ENCODE results near the gene RBPJL. TPM values are rescaled to one million over a fixed set of nuclear protein-coding genes. Genes with fewer than 3 reads are reported as not detected.

The RBPJL gene
- total and polyA plus RNA-seq, 2 of the 13 experiments (the other 11 are each of a cell fraction or from before 2014, with no cell fraction given), result not detected

DNA sequence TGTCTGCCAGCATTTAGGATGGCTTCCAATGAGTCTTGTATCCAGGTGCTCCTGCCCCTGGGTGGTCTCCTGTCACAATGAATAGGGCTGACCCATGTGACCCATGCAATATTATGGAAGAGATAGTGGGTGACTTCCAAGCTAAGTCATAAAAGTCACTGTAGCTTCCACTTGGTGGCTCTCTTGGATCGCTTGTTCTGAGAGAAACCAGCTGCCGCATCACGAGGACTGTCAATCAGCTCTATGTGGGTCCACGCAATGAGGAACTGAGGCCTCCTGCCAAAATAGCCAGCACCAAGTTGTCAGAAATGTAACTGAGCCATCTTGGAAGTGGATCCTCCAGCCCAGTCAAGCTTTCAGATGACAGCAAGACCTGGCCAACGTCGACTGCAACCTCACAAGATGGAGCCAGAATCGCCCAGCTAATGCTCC is 16.3 kb downstream of the RBPJL start (continued):
- TF ChIP-seq, protein P1, sequence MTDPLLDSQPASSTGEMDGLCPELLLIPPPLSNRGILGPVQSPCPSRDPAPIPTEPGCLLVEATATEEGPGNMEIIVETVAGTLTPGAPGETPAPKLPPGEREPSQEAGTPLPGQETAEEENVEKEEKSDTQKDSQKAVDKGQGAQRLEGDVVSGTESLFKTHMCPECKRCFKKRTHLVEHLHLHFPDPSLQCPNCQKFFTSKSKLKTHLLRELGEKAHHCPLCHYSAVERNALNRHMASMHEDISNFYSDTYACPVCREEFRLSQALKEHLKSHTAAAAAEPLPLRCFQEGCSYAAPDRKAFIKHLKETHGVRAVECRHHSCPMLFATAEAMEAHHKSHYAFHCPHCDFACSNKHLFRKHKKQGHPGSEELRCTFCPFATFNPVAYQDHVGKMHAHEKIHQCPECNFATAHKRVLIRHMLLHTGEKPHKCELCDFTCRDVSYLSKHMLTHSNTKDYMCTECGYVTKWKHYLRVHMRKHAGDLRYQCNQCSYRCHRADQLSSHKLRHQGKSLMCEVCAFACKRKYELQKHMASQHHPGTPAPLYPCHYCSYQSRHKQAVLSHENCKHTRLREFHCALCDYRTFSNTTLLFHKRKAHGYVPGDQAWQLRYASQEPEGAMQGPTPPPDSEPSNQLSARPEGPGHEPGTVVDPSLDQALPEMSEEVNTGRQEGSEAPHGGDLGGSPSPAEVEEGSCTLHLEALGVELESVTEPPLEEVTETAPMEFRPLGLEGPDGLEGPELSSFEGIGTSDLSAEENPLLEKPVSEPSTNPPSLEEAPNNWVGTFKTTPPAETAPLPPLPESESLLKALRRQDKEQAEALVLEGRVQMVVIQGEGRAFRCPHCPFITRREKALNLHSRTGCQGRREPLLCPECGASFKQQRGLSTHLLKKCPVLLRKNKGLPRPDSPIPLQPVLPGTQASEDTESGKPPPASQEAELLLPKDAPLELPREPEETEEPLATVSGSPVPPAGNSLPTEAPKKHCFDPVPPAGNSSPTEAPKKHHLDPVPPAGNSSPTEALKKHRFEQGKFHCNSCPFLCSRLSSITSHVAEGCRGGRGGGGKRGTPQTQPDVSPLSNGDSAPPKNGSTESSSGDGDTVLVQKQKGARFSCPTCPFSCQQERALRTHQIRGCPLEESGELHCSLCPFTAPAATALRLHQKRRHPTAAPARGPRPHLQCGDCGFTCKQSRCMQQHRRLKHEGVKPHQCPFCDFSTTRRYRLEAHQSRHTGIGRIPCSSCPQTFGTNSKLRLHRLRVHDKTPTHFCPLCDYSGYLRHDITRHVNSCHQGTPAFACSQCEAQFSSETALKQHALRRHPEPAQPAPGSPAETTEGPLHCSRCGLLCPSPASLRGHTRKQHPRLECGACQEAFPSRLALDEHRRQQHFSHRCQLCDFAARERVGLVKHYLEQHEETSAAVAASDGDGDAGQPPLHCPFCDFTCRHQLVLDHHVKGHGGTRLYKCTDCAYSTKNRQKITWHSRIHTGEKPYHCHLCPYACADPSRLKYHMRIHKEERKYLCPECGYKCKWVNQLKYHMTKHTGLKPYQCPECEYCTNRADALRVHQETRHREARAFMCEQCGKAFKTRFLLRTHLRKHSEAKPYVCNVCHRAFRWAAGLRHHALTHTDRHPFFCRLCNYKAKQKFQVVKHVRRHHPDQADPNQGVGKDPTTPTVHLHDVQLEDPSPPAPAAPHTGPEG (CRISPR knock-in tag; IDR thresholded peaks at IDR 0.05), result 0 out of 2 replicates have a peak, but pooled peaks have one; percentile 44
- TF ChIP-seq NFE2L2 (IDR thresholded peaks at IDR 0.05; ENCODE audit: low read length) (no peak), BRCA1 (CRISPR knock-in tag; IDR thresholded peaks at IDR 0.05) (no peak), MBNL3 (CRISPR knock-in tag; conservative IDR thresholded peaks at IDR 0.05) (no peak), RFX3 (CRISPR knock-in tag; IDR thresholded peaks at IDR 0.05) (0 out of 2 replicates have a peak, but pooled peaks have one; percentile 33), ZNF10 (CRISPR knock-in tag; IDR thresholded peaks at IDR 0.05; ENCODE audit: borderline replicate concordance, low read depth) (no peak), ZNF564 (CRISPR knock-in tag; IDR thresholded peaks at IDR 0.05) (no peak), ZBTB42 (CRISPR knock-in tag; IDR thresholded peaks at IDR 0.05) (no peak), ZNF556 (CRISPR knock-in tag; IDR thresholded peaks at IDR 0.05; ENCODE audit: borderline replicate concordance) (no peak; the same call in 1 of the 2 replicates), SRF (IDR thresholded peaks at IDR 0.05; ENCODE audit: low read depth, low read length) (no peak)
- TF ChIP-seq, protein P2, sequence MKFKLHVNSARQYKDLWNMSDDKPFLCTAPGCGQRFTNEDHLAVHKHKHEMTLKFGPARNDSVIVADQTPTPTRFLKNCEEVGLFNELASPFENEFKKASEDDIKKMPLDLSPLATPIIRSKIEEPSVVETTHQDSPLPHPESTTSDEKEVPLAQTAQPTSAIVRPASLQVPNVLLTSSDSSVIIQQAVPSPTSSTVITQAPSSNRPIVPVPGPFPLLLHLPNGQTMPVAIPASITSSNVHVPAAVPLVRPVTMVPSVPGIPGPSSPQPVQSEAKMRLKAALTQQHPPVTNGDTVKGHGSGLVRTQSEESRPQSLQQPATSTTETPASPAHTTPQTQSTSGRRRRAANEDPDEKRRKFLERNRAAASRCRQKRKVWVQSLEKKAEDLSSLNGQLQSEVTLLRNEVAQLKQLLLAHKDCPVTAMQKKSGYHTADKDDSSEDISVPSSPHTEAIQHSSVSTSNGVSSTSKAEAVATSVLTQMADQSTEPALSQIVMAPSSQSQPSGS (CRISPR knock-in tag; IDR thresholded peaks at IDR 0.05), result peak; percentile 65; the same call in 1 of the 2 replicates
- TF ChIP-seq, protein P3, sequence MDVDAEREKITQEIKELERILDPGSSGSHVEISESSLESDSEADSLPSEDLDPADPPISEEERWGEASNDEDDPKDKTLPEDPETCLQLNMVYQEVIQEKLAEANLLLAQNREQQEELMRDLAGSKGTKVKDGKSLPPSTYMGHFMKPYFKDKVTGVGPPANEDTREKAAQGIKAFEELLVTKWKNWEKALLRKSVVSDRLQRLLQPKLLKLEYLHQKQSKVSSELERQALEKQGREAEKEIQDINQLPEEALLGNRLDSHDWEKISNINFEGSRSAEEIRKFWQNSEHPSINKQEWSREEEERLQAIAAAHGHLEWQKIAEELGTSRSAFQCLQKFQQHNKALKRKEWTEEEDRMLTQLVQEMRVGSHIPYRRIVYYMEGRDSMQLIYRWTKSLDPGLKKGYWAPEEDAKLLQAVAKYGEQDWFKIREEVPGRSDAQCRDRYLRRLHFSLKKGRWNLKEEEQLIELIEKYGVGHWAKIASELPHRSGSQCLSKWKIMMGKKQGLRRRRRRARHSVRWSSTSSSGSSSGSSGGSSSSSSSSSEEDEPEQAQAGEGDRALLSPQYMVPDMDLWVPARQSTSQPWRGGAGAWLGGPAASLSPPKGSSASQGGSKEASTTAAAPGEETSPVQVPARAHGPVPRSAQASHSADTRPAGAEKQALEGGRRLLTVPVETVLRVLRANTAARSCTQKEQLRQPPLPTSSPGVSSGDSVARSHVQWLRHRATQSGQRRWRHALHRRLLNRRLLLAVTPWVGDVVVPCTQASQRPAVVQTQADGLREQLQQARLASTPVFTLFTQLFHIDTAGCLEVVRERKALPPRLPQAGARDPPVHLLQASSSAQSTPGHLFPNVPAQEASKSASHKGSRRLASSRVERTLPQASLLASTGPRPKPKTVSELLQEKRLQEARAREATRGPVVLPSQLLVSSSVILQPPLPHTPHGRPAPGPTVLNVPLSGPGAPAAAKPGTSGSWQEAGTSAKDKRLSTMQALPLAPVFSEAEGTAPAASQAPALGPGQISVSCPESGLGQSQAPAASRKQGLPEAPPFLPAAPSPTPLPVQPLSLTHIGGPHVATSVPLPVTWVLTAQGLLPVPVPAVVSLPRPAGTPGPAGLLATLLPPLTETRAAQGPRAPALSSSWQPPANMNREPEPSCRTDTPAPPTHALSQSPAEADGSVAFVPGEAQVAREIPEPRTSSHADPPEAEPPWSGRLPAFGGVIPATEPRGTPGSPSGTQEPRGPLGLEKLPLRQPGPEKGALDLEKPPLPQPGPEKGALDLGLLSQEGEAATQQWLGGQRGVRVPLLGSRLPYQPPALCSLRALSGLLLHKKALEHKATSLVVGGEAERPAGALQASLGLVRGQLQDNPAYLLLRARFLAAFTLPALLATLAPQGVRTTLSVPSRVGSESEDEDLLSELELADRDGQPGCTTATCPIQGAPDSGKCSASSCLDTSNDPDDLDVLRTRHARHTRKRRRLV (CRISPR knock-in tag; IDR thresholded peaks at IDR 0.05), result no peak

Data from HepG2 (cell line).